ENCODE data around the gene TEKT5.

DNA sequence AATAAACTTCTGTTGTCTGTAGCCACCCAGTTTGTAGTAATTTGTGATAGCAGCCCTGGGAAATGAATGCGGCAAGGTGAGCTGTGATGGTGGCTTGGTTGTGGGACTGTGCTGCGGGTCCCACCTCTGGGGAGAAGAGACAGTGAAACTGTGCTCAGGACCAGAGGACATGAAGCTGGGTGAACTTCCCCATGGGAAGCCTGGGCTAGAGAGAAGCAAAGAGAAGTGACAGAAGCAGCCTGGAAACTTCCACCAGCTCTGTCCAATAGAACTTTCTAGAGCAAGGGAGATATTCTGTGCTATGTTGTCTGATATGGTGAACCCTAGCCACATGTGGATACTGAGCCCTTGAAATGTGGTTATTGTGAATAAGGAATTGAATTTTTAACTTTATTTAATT is 62.8 kb downstream of the TEKT5 start:
- TF ChIP-seq CTCF (conservative IDR thresholded peaks at IDR 0.05; ENCODE audit: low read length) (no peak), EZH2phosphoT487 (IDR thresholded peaks at IDR 0.05; ENCODE audit: borderline replicate concordance) (no peak)
